Cerebellar nuclear complex (tissue), 1 donor: ENCODE results near the gene ARIH2.

Source experiments
- DNase-seq, 2 experiments: peaks; one replicate each; lab custom pipeline; 2025; lab: John Stamatoyannopoulos, UW

ARIH2 gene

DNA sequence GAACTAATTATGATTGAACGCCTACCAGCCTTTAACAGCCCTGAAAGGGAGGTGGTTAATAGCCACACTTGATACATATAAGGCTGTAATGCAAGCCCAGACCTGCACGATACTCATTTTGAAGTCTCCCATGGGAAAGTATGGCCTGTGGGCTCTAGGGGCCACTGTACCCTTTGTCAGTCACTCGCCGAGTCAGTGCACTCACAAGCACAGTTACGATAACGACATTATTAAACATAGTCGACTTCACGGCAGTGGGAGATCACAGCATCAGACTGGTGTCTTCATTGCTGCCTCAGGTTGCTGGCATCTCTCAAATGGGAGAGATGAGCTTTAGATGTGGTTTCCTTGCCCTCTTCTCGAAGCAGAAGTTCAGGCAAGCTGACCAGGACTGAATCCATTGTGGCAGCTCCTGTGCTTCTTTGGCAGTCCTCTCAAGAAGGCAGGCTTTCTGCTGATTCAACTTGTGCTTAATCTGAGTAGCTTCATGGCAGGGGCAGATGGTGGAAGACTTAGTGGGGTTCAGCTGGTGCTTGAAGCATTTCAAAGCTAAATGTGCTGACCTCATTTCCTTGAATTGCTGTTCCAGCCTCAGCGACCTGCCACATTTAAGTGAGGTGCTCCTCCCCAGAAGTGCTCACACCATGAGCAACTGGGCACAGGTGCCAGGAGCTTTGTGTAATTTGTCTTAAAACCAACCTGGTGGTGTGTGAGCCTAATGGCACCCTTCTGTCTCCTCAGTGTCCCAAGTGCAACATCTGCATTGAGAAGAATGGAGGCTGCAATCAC lies 55.6 kb downstream of the ARIH2 start:
- DNase-seq, result no peak

GRCh38 chr3:48979451-48979850 lies 60.8 kb downstream of the ARIH2 start:
- no peak for DNase-seq

DNA sequence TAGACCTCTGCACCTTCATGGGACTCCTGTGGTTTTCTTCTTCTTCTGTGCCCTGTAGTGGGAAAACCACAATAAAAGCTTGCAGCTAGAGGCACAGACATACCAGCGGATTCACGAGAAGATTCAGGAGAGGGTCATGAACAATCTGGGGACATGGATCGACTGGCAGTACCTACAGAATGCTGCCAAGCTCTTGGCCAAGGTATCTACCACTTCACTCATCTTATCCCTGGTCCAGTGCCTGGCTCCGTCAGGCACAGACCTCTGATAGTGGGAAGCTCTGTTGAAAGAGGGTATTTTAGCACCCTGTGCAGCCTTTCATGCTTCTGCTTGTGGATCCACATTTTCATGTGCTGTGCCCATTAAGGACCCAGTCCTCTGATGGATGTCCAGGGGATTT lies 61.7 kb downstream of the ARIH2 start:
- no peak for DNase-seq

GRCh38 chr3:48982016-48982415 lies 63.4 kb downstream of the ARIH2 start:
- no peak for DNase-seq

DNA sequence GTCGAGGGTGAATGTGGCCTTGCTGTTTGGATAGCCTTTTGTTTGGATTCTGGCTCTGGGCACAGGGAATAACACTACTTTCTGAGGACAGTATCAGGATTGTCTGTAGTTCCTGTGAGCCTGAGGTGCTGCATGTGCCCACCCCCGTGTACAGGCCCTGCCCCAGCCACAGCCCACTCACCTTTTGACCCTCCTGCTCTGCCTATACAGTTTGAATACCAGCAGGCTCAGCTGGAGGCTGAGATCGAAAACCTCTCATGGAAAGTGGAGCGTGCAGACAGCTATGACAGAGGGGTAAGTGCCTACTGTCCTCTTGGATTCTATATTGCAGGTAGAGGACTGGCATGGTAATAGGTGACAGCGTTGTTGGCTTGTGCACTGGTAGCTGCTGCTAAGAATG lies 64.0 kb downstream of the ARIH2 start:
- DNase-seq, result no peak

DNA sequence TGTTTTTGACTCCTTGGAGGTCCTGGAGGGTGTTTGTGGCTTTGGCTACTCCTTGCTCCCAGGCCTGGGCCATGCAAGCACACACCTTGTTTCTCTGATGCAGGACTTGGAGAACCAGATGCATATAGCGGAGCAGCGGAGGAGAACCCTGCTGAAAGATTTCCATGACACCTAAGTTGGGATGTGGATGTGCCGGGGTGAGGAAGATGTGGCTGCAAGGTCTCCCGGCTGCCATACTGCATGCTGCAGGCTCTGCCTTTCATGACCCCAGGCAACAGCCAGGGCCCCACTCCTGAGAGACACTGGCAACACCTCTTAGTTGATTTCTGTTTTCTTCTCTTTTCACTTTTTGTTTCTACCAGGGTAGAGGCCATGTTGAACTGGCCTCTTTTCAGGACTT lies 64.5 kb downstream of the ARIH2 start:
- no peak for DNase-seq

DNA sequence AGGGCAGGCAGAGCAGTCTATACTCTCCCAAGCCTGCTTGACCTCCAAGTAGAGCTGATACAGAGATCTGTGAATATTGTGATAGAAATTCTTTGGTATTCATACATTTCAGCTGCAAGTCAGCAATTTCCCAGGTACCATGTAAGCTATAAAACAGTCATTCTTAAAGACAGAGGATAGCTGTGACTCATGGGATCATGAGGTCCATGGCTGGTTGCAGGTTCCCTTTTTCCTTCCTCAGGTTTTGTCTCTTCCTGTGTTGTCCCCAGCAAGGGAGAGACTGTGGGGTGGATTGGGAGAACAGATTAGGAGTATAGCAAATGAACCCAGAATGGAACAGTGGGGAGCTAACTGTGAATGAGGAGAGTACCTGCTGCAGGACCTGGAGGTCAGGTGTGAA lies 66.0 kb downstream of the ARIH2 start:
- no peak for DNase-seq

- DNase-seq, result no peak
Measured at GRCh38 chr3:48985831-48986376, 67.3 kb downstream of the ARIH2 start.

DNA sequence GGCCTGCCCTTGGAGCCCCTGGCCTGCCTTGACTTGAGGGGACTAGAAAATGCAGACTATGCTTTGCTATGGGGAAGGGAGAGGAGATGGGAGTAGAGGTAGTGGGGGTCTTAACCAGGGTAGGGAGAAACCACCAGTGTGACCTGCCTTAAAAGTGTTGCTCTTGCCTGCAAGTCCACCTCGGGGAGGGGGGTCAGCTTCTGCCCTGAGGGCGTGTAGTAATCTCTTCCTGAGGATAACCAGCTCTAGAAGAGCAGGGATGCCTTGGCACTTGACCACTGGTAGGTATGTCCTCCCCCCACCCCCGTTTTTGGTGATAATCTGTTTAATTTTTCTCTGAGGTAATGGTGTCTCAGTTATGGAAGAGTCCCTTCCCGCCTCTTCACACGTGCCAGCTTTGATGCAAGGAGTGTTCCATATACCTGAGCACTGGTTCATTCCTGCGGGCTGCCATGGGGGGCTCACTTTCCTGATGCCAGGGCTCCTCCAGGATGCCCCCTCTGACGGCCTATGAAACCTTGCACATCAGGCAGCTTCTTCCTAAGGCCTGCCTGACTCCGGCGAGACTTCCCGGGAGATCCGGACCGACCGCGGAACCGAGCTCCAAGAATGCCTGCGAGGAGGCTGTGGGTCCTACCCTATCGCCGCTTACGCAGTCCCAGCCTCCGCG lies 70.6 kb downstream of the ARIH2 start:
- no peak for DNase-seq

GRCh38 chr3:48989796-48990635 lies 71.4 kb downstream of the ARIH2 start, which contains the start of gene P4HTM:
Gene P4HTM (plus strand): TSS chr3:48990241. CDS start chr3:48990257, 16 bp downstream.
- DNase-seq, result peak; percentile 0 to 72

- DNase-seq, result no peak
Measured at GRCh38 chr3:48990636-48991469, 72.2 kb downstream of the ARIH2 start.

GRCh38 chr3:48991851-48992545 lies 73.4 kb downstream of the ARIH2 start:
- DNase-seq, result no peak

- no peak for DNase-seq
Measured at GRCh38 chr3:48993834-48994233, 75.2 kb downstream of the ARIH2 start.

GRCh38 chr3:48996640-48997039 lies 78.0 kb downstream of the ARIH2 start:
- DNase-seq, result no peak

- DNase-seq, result no peak
Measured at GRCh38 chr3:48997102-48997635, 78.5 kb downstream of the ARIH2 start.

- no peak for DNase-seq
Measured at GRCh38 chr3:48997714-48998637, 79.3 kb downstream of the ARIH2 start.

DNA sequence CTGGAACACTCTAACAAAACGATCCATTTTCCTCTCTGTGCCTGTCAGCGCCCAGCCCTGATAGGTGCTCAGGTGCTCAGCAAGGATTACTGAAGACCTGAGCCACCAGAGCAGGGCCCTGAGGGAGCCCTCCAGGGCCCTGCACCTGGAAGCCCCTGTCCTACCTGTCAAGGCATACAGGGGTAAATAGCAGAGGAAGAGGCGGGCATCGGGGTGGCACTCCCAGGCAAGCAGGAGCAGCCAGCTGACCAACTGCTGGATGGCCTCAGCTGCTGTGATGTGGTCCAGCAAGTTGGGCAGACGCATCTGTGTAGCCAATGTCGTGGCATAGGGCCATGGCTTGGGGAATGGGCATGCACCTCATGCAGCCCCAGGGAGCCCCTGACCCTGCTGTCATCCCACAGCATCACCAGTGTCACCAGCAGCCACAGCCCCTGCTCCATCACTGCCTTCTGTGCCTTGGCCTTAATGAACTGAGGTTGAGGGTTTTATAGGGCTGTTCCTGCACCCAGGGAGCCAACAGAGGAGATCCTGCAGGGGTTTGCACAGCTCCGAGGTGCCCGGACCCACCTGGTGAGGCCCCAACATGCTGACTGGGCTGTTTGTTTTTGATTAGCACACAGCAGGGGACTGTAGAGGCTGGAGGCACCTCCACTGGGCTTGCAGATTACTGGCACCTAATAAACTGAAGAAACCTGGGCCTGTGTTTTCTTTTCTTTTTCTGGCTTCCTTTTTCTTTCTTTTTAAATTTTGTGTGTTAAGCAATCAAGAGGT lies 80.6 kb downstream of the ARIH2 start:
- DNase-seq, result no peak

GRCh38 chr3:49001155-49001554 lies 82.5 kb downstream of the ARIH2 start:
- DNase-seq, result no peak
